ENCODE data around the gene TCTN1. TPM values are rescaled to one million over a fixed set of nuclear protein-coding genes. Genes with fewer than 3 reads are reported as not detected.

The TCTN1 gene
- total and polyA plus RNA-seq, 2 of the 13 experiments (the other 11 are each of a cell fraction or from before 2014, with no cell fraction given), result 13.6 to 16.0 TPM

DNA sequence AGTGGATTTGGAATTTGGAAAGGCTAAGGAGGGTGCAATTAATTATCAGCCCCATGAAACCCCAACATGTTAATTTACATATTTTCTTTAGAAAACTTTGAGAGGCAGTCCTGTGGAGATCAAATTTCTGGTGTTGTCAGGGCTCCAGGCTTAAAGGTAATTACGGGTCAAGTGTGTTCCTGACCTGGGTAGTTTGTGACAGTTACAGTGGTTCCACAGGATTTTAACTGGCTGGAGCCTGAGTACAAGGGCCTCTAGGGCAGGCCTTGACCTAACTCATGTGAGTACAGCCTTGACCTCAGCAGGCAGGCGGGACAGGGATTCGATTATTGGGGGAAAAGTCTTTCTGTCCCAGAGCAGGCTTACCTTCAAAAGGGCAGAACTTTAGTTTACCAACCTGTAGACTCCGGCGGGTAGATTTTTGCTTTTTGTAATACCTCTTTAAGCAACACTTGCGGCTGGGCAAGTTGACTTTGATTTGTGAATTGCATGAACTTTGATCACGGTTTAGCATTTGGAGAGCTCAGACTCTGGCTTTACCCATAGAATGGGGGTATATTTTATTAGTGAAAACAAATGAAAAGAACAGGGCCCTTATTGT, 22.4 kb upstream of the TCTN1 start (continued):
- TF ChIP-seq ZBTB4 (CRISPR knock-in tag; IDR thresholded peaks at IDR 0.05; ENCODE audit: borderline replicate concordance) (no peak), ZBTB33 (CRISPR knock-in tag; IDR thresholded peaks at IDR 0.05) (no peak), GTF3A (CRISPR knock-in tag; conservative IDR thresholded peaks at IDR 0.05) (no peak), THRA (CRISPR knock-in tag; IDR thresholded peaks at IDR 0.05; ENCODE audit: borderline replicate concordance) (peak; percentile 98), IRX3 (CRISPR knock-in tag; IDR thresholded peaks at IDR 0.05; ENCODE audit: borderline replicate concordance, low read depth) (no peak), CSRNP1 (CRISPR knock-in tag; IDR thresholded peaks at IDR 0.05) (no peak), ZNF589 (CRISPR knock-in tag; conservative IDR thresholded peaks at IDR 0.05) (no peak), RELA (CRISPR knock-in tag; IDR thresholded peaks at IDR 0.05) (no peak), SUZ12 (IDR thresholded peaks at IDR 0.05; ENCODE audit: low read depth, low read length) (no peak), ZNF724P (CRISPR knock-in tag; IDR thresholded peaks at IDR 0.05; ENCODE audit: borderline replicate concordance) (no peak), SKI (IDR thresholded peaks at IDR 0.05; ENCODE audit: partially characterized antibody) (peak; percentile 99), CBX2 (IDR thresholded peaks at IDR 0.05; ENCODE audit: low read depth, low read length) (no peak), CBX2 (CRISPR knock-in tag; IDR thresholded peaks at IDR 0.05; ENCODE audit: low read depth) (no peak), ZNF570 (CRISPR knock-in tag; IDR thresholded peaks at IDR 0.05; ENCODE audit: borderline replicate concordance) (no peak), ZNF24 (IDR thresholded peaks at IDR 0.05) (no peak), TSC22D2 (CRISPR knock-in tag; IDR thresholded peaks at IDR 0.05; ENCODE audit: borderline replicate concordance) (no peak), HMG20A (CRISPR knock-in tag; IDR thresholded peaks at IDR 0.05; ENCODE audit: borderline replicate concordance) (peak; percentile 64; the same call in 1 of the 2 replicates), ZNF720 (CRISPR knock-in tag; IDR thresholded peaks at IDR 0.05) (no peak), AGO2 (optimal IDR thresholded peaks at IDR 0.05; ENCODE audit: low read depth, low read length) (no peak), ZNF772 (CRISPR knock-in tag; IDR thresholded peaks at IDR 0.05) (no peak), ZNF33A (CRISPR knock-in tag; IDR thresholded peaks at IDR 0.05; ENCODE audit: borderline replicate concordance) (no peak)
